ENCODE results near the gene FRMPD4. TPM values are rescaled to one million over a fixed set of nuclear protein-coding genes. Genes with fewer than 3 reads are reported as not detected.

The FRMPD4 gene
- total RNA-seq, 1 donor, result 1.8 TPM

DNA sequence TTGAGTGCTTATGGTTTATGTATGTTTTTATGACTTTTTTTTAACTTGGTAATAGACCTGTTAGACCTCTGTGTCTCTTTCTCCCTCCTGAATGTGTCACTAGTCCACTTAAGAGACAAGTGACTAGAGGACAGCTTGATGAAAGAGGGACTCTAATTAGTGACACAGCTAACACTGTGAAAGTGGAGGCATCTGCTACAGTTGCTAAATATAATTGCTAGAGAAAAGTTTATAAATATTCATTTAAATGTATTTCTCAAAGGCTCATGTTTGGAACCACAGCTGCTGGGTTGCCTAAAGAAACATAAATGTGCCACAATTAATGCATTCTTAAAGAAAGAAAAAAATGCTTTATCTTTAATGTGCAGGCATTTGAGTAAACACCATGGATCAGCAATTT, 176.4 kb downstream of the FRMPD4 start:
- H3K4me2 ChIP-seq (ENCODE audit: insufficient read depth, low read length), result no peak overlapping the region
- no peak overlapping the region for H3K4me3 ChIP-seq (ENCODE audit: insufficient read depth, low read length)
- TF ChIP-seq, protein P1, sequence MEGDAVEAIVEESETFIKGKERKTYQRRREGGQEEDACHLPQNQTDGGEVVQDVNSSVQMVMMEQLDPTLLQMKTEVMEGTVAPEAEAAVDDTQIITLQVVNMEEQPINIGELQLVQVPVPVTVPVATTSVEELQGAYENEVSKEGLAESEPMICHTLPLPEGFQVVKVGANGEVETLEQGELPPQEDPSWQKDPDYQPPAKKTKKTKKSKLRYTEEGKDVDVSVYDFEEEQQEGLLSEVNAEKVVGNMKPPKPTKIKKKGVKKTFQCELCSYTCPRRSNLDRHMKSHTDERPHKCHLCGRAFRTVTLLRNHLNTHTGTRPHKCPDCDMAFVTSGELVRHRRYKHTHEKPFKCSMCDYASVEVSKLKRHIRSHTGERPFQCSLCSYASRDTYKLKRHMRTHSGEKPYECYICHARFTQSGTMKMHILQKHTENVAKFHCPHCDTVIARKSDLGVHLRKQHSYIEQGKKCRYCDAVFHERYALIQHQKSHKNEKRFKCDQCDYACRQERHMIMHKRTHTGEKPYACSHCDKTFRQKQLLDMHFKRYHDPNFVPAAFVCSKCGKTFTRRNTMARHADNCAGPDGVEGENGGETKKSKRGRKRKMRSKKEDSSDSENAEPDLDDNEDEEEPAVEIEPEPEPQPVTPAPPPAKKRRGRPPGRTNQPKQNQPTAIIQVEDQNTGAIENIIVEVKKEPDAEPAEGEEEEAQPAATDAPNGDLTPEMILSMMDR (IDR thresholded peaks at IDR 0.05; ENCODE audit: extremely low read depth, low read depth, low read length), result no peak
- H3K79me2 ChIP-seq (ENCODE audit: insufficient read depth, low read length), result no peaks in the 10 kb centered on the region
- H3K27ac ChIP-seq (ENCODE audit: low read depth, low read length), result no peak overlapping the region
- H3K27me3 ChIP-seq (ENCODE audit: insufficient read depth, low read length), result no peaks in the 10 kb centered on the region
- DNase-seq (ENCODE audit: insufficient read length, low spot score, missing footprints), result no peak
- H3K9me3 ChIP-seq (ENCODE audit: low read depth, low read length), result no peaks in the 10 kb centered on the region
- no peak overlapping the region for H2AFZ ChIP-seq (ENCODE audit: low read length)
- H4K20me1 ChIP-seq (ENCODE audit: insufficient read depth, low read length), result no peaks in the 10 kb centered on the region
- no peaks in the 10 kb centered on the region for H3K36me3 ChIP-seq (ENCODE audit: insufficient read depth, low read length)
- H3K4me1 ChIP-seq (ENCODE audit: insufficient read depth, low read length), result peaks cover 2% of the 10 kb centered on the region

DNA sequence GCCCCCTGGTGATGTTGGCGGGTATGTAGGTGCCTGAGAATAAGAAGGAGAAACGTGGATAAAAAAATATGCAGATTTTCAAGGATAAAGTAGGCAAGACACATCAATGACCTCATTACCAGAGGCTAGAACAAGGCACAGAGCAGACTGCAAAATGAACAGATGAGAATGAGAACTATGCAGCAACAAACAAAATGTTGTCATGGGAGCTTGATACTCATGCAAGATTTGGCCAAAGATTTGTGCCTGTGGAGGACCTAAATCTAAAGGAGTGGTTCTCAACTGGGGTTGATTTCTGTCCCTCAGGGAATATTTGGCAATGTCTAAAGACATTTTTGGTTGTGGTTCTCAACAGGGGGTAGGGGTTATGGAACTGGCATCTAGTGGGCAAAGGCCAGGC, 177.3 kb downstream of the FRMPD4 start:
- H3K27me3 ChIP-seq (ENCODE audit: insufficient read depth, low read length), result no peaks in the 10 kb centered on the region
- no peaks in the 10 kb centered on the region for H3K9me3 ChIP-seq (ENCODE audit: low read depth, low read length)
- H3K36me3 ChIP-seq (ENCODE audit: insufficient read depth, low read length), result no peaks in the 10 kb centered on the region
- H3K79me2 ChIP-seq (ENCODE audit: insufficient read depth, low read length), result no peaks in the 10 kb centered on the region
- no peak overlapping the region for H3K4me3 ChIP-seq (ENCODE audit: insufficient read depth, low read length)
- no peak overlapping the region for H2AFZ ChIP-seq (ENCODE audit: low read length)
- H3K27ac ChIP-seq (ENCODE audit: low read depth, low read length), result no peak overlapping the region
- DNase-seq (ENCODE audit: insufficient read length, low spot score, missing footprints), result no peak
- H4K20me1 ChIP-seq (ENCODE audit: insufficient read depth, low read length), result no peaks in the 10 kb centered on the region
- H3K4me2 ChIP-seq (ENCODE audit: insufficient read depth, low read length), result no peak overlapping the region
- peaks cover 2% of the 10 kb centered on the region for H3K4me1 ChIP-seq (ENCODE audit: insufficient read depth, low read length)
- TF ChIP-seq, protein P1 (IDR thresholded peaks at IDR 0.05; ENCODE audit: extremely low read depth, low read depth, low read length), result no peak

DNA sequence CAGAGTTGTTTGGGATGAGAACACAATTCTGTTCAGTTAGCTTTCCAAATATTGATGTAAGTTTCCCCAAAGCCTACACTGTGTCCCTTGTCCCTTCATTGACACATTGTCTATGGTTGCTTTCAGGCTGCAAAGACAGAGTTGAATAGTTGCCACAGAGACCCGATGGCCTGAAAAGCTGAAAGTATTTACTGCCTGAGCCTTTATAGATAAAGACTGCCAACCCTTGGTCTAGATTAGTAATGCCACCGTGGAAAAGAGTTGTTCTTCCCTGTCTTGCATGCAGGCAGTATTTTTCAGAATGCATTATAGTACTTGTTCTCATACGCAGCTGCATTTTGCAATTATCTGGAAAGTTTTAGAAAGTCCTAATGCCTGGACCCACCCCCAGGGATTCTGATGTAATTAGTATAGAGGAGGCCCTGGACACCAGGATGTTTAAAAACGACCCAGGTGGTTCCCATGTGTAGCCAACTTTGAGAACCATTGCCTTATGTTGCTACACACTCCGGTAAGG, 180.8 kb downstream of the FRMPD4 start:
- Histone ChIP-seq H3K4me1 (ENCODE audit: insufficient read depth, low read length) (peaks cover 2% of the 10 kb centered on the region), H3K4me3 (ENCODE audit: insufficient read depth, low read length) (no peak overlapping the region), H3K36me3 (ENCODE audit: insufficient read depth, low read length) (no peaks in the 10 kb centered on the region), H4K20me1 (ENCODE audit: insufficient read depth, low read length) (no peaks in the 10 kb centered on the region), H3K79me2 (ENCODE audit: insufficient read depth, low read length) (no peaks in the 10 kb centered on the region), H3K4me2 (ENCODE audit: insufficient read depth, low read length) (no peak overlapping the region), H3K9me3 (ENCODE audit: low read depth, low read length) (no peaks in the 10 kb centered on the region), H3K27me3 (ENCODE audit: insufficient read depth, low read length) (no peaks in the 10 kb centered on the region), H3K27ac (ENCODE audit: low read depth, low read length) (no peak overlapping the region), H2AFZ (ENCODE audit: low read length) (no peak overlapping the region)
- TF ChIP-seq, protein P1 (IDR thresholded peaks at IDR 0.05; ENCODE audit: extremely low read depth, low read depth, low read length), result no peak
- DNase-seq (ENCODE audit: insufficient read length, low spot score, missing footprints), result no peak

DNA sequence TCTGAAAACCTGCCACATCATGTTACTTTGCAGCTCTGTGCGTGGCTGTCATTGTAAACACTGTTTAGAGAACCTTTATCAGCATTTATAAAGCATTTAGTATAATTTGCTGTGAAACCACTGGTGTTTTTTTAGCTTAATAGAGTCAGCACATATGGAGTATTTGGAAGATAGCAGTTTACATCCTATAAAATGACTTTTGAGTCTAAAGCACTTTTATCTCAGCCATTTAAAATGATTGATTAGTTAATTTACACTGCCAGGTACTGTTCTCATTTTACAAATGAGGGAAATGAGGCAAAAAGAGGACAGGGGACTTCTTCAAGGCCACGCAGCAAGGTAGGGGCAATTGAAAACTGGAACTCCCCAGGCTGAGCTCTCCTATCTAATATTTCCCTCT, 181.7 kb downstream of the FRMPD4 start:
- Histone ChIP-seq H3K9me3 (ENCODE audit: low read depth, low read length) (no peaks in the 10 kb centered on the region), H3K36me3 (ENCODE audit: insufficient read depth, low read length) (no peaks in the 10 kb centered on the region), H3K27ac (ENCODE audit: low read depth, low read length) (no peak overlapping the region), H3K79me2 (ENCODE audit: insufficient read depth, low read length) (no peaks in the 10 kb centered on the region), H3K4me1 (ENCODE audit: insufficient read depth, low read length) (peaks cover 2% of the 10 kb centered on the region), H4K20me1 (ENCODE audit: insufficient read depth, low read length) (no peaks in the 10 kb centered on the region), H2AFZ (ENCODE audit: low read length) (no peak overlapping the region), H3K4me2 (ENCODE audit: insufficient read depth, low read length) (no peak overlapping the region), H3K4me3 (ENCODE audit: insufficient read depth, low read length) (no peak overlapping the region), H3K27me3 (ENCODE audit: insufficient read depth, low read length) (no peaks in the 10 kb centered on the region)
- DNase-seq (ENCODE audit: insufficient read length, low spot score, missing footprints), result no peak
- TF ChIP-seq, protein P1 (IDR thresholded peaks at IDR 0.05; ENCODE audit: extremely low read depth, low read depth, low read length), result no peak

Data from osteoblast (primary cell).